Measurements from ENCODE around the gene TPPP3.
"Not testable (repeated sequence)": the region's sequence is repeated elsewhere in the genome, so short reads cannot be mapped to it uniquely, and the experiment has no call there.

TPPP3 gene

DNA sequence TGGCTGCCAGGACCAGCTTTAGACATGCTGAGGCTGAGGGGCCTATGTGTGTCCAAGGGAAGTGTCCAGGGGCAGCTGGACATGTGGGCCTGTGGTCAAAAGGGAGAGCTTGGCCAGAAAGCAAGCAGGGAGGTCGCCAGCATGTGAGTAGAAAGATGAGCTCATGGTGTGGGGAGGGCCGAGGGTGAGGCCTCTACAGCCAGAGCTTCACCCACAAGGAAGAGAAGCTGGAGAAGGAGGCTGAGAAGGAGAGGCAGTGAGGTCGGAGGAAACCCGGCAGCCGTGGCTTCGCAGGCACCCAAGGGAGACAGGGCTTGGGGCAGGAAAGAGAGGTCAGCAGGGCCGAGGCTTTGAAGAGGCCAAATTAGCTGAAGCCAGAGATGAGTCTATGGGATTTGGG is 33.7 kb upstream of the TPPP3 start:
- in situ Hi-C loops (cut with MboI; ENCODE audit: low sequenced_read_pairs): no loop called here

DNA sequence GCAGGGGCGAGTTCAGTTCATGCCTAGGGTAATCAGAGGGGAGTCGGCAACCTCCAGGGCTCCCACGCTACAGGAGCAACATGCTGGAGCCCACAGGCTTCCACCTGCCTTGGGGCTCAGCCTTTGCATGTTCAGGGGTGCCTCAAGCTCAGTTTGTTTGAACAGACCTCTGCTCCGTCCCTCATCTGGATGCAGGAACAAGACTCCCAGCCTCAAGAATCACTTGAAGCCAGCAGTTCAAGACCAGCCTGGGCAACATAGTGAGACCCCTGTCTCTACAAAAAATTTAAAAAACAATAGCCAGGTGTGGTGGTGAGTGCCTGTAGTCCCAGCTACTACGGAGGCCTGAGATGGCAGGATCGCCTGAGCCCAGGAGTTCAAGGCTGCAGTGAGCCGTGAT is 32.7 kb upstream of the TPPP3 start:
- in situ Hi-C loops (cut with MboI; ENCODE audit: low sequenced_read_pairs): no loop called here

DNA sequence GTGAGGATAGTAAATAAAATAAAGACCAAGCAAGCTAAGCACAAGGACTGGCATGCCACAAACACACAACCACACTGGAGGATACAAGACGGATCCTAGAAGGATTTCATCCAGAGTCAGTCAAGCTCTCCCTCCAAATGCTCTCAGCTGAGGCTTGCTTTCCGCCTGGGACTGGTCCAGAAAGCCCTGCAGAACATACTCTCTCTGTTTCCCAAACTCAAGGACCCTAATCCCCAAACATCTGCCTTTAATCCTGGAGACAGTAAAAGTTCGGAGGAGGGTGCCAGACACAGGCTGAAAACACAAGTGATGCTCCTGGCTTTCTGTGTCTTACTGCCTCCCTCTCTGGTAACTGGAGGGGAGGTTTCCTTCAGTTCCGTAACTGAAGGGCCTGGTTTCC is 32.3 kb upstream of the TPPP3 start:
- in situ Hi-C loops (cut with MboI; ENCODE audit: low sequenced_read_pairs): no loop called here

DNA sequence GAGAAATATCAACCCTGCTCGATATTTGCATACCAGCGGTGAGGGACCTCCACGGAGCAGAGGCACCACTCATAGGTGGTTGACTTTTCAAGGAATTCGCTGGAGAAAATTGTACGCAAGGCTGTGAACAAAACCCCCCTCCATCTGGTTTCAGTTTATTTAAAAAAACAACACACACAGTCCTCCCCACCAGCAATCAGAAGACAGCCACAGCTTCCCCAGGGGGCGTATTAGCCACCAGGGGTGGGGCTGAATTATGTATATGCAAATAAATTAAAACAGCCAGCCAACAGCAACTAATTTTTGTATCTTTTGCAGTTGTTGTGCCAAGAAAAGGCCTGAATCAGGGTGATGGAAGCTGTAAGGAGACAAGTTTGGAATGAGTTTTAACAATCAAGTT is 31.8 kb upstream of the TPPP3 start:
- in situ Hi-C loops (cut with MboI; ENCODE audit: low sequenced_read_pairs): no loop called here

DNA sequence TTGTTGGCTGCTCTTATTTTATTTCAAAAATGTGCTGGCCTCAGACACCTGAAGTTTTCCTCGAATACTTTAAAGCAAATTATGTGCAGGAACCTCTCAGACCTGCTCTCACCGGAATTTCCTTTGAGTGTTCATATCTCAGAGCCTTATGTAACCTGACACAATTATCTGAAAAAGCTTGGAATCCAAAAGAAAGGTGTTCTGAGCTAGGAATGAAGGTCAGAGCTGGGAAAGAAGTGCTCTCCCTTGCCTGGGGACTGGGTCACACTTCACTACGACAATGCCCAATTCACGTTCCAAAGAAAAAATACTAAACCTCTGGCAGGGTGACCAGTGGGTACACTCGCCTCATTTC is 30.9 kb upstream of the TPPP3 start:
- in situ Hi-C loops (cut with MboI; ENCODE audit: low sequenced_read_pairs): no loop called here

DNA sequence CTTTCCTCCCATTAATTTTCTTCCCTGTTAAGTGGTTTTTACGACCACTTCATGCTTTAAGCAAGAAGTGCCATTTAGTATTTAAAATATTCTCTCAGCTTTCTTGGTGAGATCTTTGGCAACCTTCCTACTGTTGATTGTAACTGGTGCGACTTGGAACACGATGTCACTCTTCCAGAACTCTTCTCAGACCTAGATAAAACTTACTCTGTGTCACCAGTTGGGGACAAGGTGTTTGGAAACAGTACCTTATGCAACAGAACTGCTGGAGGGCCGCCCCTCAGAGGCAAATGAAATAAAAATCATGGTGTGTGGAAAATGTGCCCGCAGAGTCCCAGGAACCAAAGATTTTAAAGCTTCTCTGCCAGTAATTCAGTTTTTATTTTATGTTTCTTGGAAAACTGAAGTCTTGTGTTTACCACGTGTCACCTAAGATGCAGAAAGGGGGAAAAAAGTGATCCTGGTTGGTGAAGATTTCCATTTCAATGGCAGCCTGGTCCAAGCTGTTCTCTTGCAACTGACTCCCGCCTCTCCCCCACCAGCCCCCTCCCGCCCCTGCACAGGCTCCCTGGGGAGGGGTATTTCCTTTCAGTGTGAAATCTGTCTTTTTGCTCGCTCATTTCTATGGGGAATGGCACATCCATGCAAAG is 30.4 kb upstream of the TPPP3 start:
- in situ Hi-C loops (cut with MboI; ENCODE audit: low sequenced_read_pairs): no loop called here

DNA sequence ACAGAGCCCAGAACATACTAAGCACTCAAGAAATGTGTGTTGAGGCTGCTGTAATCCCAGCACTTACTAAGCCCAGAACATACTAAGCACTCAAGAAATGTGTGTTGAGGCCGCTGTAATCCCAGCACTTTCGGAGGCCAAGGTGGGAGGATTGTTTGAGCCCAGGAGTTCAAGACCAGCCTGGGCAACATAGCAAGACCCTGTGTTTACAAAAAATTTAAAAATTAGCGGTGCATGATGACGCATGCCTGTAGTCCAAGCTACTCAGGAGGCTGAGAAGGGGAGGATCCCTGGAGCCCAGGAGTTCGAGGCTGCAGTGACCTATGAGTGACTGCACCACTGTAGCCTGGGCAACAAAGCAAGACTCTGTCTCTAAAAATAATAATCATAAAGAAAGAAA is 29.7 kb upstream of the TPPP3 start:
- in situ Hi-C loops (cut with MboI; ENCODE audit: low sequenced_read_pairs): no loop called here

DNA sequence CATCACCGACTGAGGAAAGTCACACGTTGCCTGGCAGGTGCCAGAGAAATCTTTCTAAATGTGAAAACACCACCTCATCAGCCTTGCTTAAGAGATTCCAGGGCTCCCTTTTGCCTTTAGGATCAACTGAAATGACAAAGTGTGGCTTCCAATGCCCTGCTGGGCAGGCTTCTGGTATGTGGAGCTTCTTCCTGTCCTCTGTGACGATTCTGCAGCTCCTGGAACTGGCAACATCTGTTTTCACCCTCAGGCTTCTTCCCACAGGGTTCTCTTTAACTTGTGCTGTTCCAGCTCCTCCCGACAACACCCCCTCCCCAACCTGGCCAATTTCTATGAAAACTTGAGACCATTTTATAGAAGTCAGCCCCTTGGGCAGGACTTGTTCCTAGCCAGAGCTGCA is 27.7 kb upstream of the TPPP3 start:
- in situ Hi-C loops (cut with MboI; ENCODE audit: low sequenced_read_pairs): no loop called here

DNA sequence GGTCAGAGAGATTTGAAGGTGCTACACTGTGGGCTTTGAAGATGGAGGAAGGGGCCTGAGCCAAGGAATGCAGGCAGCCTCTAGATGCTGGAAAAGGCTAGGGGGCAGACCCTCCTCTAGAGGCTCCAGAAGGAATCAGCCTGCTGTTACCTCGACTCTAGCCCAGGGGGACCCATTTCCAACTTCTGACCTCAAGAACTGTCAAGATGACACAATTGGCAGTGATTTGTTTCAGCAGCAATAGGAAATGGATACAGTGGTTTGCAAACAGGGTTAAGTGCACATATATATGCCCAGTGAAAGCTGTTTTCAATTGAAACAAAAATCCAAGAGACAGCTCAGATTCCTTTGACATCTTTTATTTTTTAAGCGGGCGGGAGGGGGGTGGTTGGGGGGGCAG is 26.6 kb upstream of the TPPP3 start:
- in situ Hi-C loops (cut with MboI; ENCODE audit: low sequenced_read_pairs): no loop called here

DNA sequence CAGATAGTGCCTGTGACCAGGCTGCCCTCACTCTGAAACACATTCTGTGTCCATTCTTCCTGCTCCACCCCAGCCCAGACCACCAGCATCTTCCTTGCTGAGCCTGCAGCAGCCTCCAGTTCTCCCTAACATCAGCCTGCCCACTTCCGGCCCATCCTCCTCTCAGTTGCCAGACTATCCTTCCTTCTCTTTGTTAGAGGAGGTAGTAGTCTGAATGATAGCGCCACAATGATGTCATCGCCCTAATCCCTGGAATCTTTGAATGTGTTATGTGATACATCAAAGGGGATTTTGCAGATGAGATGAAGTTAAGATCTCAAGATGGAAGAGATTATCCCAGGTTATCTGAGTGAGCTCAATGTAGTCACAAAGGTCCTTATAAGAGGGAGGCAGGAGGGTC is 26.2 kb upstream of the TPPP3 start:
- in situ Hi-C loops (cut with MboI; ENCODE audit: low sequenced_read_pairs): no loop called here

DNA sequence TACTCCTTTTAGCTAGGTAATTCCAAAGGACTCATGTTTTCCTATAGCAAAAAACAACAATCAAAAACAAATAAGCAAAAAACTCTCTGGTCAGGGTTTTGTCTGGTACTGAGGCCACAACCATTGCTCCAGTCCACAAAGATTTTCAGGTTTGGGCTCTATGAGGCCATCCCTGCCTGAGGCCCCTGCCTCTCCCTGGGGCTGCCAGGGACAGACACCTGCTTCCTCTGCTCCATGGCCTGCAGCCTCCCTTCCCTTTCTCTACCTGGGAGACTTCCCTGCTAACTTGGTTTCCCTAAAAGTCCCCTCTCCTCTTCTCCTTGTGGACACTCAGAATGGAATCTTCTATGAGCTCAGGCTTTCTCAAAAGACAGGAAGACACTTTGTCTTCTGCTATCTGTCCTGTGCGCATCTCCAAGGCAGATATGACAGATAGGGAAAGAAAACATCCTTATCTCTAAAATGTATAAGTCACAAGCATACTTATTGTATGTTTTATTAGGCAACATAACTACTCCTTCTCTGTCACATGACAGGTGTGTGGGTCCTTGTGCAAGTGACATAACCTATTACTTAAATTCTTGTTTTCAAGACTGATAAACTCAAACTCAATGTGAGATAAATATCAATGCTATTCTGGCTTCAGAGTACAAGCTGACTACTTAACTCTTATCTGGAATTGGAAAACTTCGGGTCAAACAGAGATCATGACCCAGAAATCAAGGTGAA is 24.2 kb upstream of the TPPP3 start:
- in situ Hi-C loops (cut with MboI; ENCODE audit: low sequenced_read_pairs): no loop called here

DNA sequence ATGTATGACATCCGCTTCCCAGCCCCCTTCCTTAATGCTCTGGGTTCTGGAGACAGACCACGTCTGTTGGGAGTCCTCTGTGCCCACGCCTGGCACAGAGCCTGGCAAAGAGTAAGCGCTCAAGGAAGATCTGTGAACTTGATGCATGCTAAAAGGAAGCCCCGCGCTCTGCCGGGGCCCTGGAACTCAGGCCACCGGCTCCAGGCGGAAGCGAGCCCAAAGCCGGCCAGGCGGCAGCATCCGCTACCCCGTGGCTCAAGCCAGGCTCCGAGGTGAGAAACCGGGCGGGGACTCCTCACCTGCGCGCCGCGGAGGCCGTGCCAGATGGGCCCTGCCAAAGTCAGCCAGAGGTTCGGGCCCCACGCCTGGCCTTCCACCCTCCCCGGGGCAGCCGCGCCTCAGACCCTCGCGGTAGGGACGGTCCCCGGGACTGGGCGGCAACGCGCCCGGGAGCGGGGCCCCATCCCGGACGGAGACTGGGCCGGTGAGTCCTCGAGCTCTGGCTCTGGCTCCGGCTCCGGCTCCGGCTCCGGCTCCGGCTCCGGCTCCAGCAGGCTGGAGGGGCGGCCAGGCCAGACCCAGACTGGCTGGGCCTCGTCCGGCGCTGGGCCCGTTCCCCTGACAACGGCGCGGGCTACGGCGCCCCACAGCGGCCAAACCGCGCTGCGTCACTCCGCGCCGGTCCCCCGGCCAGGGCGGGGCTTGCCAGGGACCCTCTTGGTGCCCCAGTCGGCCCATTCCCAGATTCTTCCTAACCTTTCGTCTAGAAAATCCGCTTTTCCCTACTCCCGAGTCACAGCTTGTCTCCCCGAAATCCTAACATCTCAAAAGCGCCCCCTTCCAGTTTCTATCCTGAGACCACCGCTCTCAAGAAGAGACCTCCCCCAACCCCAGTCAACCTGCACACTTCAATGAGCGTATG is 22.8 kb upstream of the TPPP3 start, which contains the start of gene ZDHHC1:
ZDHHC1 (minus strand) TSS at position 606 of the 922 bp plus-strand sequence. CDS start 8,702 bp downstream, outside the sequence.
- in situ Hi-C loops (cut with MboI; ENCODE audit: low sequenced_read_pairs): no loop called here

DNA sequence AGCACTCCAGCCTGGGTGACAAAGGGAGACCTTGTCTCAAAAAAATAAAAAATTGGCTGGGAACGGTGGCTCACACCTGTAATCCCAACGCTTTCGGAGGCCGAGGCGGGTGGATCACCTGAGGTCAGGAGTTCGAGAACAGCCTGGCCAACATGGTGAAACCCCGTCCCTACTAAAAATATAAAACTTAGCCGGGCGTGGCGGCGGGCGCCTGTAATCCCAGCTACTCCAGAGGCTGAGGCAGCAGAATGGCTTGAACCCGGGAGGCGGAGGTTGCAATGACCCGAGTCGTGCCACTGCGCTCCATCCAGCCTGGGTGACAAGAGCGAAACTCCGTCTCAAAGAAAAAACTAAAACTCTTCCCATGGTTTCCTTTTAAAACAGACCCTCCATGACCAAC is 22.1 kb upstream of the TPPP3 start:
- in situ Hi-C loops (cut with MboI; ENCODE audit: low sequenced_read_pairs): not testable (repeated sequence)

DNA sequence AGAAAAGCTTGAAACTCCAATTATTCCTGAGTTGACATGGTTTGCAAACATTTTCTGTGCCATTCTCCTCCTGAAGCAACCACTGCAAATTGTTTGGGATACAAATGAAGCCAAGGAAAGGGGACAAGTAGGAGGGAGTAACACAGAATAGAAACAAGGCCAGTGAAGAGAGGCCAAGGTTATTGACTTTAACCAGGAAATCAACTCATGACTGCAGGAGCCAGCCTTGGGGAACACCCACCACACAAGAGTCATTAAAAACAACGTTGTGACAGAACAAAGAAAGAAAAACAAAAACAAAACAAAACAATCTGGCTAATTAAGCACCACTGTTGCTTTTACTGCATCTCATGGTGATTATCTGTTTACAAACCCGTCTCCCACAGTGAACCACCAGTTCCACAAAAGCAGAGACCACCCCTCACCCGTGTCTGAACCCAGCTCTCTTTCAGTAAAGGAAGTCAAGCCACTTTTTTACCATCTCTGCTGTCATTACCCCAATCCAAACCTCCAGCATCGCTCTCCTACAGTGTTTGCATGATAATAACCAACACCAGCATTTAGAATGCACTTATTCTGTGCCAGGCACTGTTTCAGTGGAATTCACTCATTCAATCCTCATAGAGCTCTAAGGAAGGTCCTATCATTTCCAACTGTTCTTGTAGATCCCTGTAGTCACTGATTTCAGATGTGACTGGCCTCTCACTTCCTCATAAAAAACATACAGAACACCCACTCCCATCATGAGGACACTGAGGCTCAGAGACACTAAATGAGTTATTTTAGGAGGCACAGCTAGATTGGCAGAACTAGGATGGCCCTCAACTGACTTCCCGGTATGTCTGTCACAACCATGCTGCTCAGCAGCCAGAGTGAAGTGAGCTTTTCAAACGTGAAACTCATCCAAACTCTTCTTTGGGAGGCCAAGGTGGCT is 20.9 kb upstream of the TPPP3 start:
- in situ Hi-C loops (cut with MboI; ENCODE audit: low sequenced_read_pairs): no loop called here

DNA sequence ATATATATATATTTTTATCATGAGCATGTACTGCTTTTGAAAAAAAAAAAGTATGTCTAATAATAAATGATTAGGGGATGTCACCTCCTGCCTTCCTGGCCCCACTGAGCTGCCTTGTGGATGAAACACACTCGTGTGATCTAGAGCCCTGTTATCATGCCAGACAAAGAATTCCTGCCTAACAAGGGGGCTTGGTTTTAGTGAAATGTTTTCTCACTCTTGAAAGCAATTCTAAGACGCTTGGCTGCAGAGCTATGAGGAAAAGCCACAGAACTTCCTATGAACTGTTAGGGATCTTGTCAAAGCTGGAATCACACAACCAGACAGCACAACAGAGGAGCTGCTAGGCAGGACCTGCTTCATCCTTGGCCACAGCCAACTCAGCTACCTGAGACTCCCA is 19.0 kb upstream of the TPPP3 start:
- in situ Hi-C loops (cut with MboI; ENCODE audit: low sequenced_read_pairs): no loop called here

DNA sequence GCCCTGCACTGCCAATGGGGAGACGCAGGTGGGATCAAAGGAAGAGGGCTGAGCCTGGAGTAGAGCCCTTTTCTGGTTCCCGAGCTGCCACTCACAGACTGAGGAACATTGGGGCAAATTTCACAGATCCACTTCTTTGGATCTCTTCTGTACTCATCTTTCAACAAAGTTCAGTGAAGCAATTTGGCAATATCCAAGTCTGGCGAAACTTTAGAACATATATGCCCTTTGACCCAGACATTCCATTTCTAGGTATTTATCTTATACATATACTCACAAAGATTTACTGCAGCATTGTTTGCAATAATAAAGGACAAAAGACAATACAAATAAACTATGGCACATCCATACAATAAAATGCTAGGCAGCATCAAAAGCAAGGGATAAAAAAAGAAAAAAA is 18.0 kb upstream of the TPPP3 start:
- in situ Hi-C loops (cut with MboI; ENCODE audit: low sequenced_read_pairs): no loop called here

DNA sequence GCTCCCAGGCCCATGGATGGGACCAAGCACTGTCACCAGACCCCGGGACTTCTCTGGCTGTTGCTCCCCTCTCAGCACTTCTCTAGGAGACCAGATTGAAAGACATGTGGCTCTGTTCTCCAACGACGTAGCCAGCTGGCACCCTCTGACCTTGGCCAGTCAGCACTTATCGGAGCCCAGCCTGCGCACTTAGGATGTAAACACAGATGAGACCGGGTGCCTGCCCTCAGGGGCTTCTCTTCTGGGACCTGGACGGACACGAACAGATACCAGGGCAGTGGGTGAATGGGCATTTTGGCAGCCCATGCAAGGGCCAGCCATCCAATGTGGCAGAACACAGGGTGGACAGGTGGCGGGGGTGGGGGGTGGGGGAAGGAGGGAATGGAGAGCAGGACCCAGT is 16.3 kb upstream of the TPPP3 start:
- in situ Hi-C loops (cut with MboI; ENCODE audit: low sequenced_read_pairs): no loop called here

DNA sequence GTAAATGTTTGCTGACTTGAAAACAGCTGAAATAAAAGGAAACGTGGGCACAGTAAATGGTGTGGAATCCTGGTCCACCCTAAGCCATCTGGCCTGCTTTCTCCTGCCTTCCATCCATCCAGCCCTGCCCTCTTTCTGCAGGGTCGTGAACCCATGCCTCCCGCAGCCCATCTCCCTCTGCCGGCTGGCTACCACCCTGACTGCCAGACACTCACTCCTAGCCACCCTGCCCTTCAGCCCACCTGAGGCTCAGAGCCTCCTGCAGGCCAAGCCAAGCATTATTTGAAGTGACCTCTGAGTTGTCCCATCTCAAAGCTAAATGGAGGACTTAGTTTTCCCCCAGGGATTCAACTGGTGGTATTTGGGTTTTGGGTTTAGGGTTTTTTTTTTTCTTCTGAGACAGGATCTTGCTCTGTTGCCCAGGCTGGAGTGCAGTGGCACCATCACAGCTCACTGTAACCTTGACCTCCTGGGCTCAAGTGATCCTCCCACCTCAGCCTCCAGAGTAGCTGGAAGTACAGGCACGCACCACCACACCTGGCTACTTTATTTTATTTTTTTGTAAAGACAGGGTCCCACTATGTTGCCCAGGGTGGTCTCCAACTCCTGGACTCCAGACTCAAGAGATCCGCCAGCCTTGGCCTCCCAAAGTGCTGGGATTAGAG is 14.6 kb upstream of the TPPP3 start:
- in situ Hi-C loops (cut with MboI; ENCODE audit: low sequenced_read_pairs): no loop called here

DNA sequence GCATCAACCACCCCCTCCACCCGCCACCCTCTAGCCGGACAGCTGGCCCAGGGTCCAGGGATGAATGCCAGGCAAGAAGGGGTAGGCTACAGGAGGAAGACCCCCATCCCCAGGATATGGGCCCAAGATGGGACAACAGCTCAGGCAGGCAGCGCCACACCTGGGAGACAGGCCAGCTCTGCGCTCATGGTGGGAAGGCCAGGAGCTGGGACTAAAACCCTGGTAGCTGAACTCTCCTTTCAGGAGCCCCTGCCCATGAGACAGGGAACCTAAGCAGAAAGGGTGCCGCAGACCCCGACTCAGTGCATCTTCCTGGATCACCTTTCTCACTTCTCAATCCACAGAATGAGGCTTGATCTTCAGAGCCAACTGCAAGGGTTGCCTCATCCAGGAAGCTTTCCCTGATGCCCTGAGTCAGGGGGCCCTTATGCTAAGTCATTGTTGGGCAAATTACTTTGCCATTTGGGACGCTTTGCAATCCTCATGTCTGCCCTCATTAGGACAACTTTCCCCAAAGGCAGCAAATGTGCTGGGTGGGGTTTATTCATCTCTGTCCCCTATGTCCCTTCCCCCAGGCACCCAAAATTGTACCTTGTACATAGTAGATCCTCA is 14.0 kb upstream of the TPPP3 start:
- in situ Hi-C loops (cut with MboI; ENCODE audit: low sequenced_read_pairs): no loop called here
